Spleen (tissue), 7 donors: ENCODE data around the gene OTOP1.
"Not testable (repeated sequence)": the region's sequence is repeated elsewhere in the genome, so short reads cannot be mapped to it uniquely, and the experiment has no call there.

Experiments
- CTCF ChIP-seq, 11 experiments: fragments of 200-600 bp in 7 of 11; fragments of 450-650 bp in 4 of 11; sonication (generic) in 4 of 11; IDR thresholded peaks in 8 of 11; conservative IDR thresholded peaks in 3 of 11; 1 replicate in 7 of 11; 2 replicates in 4 of 11; pipeline versions ENCODE4 v1.4.0 to v1.8.0; 2016 to 2021; ENCODE audit warnings: antibody characterized with exemption in 11 of 11, inconsistent platforms in 4 of 11, mild to moderate bottlenecking in 1 of 11
- POLR2A ChIP-seq, 3 donors: fragments of 450-650 bp; IDR thresholded peaks; one replicate each; pipeline ENCODE4 v1.5.1; 2017; ENCODE audit warnings: antibody characterized with exemption in 3 of 3, mild to moderate bottlenecking in 1 of 3
- donor health status: DM: no; HTN: no; CAD: no; lungs with moderate emphysema.
- donor health status: DM: no; HTN: no; CAD: no.
- donor health status: DM: no; HTN: no; CAD: no.

- TF ChIP-seq CTCF (IDR thresholded peaks at IDR 0.05 in 8 of 11, conservative IDR thresholded peaks at IDR 0.05 in 3 of 11); POLR2A (IDR thresholded peaks at IDR 0.05): not testable (repeated sequence)
Measured at GRCh38 chr4:4162186-4162585, 64.5 kb downstream of the OTOP1 start.
